SK-N-SH treated with all-trans-retinoic acid at 6 μM for 48 hours (cell line): ENCODE data around the gene TRIM50.

Experiments
- BACH2 ChIP-seq: fragments of 250-450 bp; sonication (Bioruptor Pico); IDR thresholded peaks from 2 replicates; pipeline ENCODE4 v1.9.0; 2021; ENCODE audit warnings: mild to moderate bottlenecking, borderline replicate concordance
- CSDC2 ChIP-seq: fragments of 250-450 bp; sonication (Bioruptor Pico); IDR thresholded peaks from 2 replicates; pipeline ENCODE4 v1.5.0; 2020; ENCODE audit warnings: mild to moderate bottlenecking, moderate library complexity
- CSRNP3 ChIP-seq: fragments of 250-450 bp; sonication (Bioruptor Pico); IDR thresholded peaks from 2 replicates; pipeline ENCODE4 v1.5.1; 2021; ENCODE audit warnings: mild to moderate bottlenecking, moderate library complexity
- ESRRG ChIP-seq: fragments of 250-450 bp; sonication (Bioruptor Pico); IDR thresholded peaks from 2 replicates; pipeline ENCODE4 v1.6.1; 2021; ENCODE audit warnings: mild to moderate bottlenecking
- OSR1 ChIP-seq: fragments of 250-450 bp; sonication (Bioruptor Pico); IDR thresholded peaks from 2 replicates; pipeline ENCODE4 v1.8.0; 2022; ENCODE audit warnings: moderate library complexity, mild to moderate bottlenecking, inconsistent platforms
- PATZ1 ChIP-seq: fragments of 250-450 bp; sonication (Bioruptor Pico); IDR thresholded peaks from 2 replicates; pipeline ENCODE4 v1.8.0; 2020; ENCODE audit warnings: mild to moderate bottlenecking, moderate library complexity, borderline replicate concordance
- POU6F1 ChIP-seq: fragments of 250-450 bp; sonication (Bioruptor Pico); IDR thresholded peaks from 2 replicates; pipeline ENCODE4 v1.8.0; 2021; ENCODE audit warnings: low read depth, mild to moderate bottlenecking, moderate library complexity, borderline replicate concordance
- PPARA ChIP-seq: fragments of 250-450 bp; sonication (Bioruptor Pico); IDR thresholded peaks from 2 replicates; pipeline ENCODE4 v1.5.0; 2020; ENCODE audit warnings: mild to moderate bottlenecking, borderline replicate concordance
- RARB ChIP-seq: fragments of 250-450 bp; sonication (Bioruptor Pico); IDR thresholded peaks from 2 replicates; pipeline ENCODE4 v1.8.0; 2021; ENCODE audit warnings: mild to moderate bottlenecking, moderate library complexity
- SNAI2 ChIP-seq: fragments of 250-450 bp; sonication (Bioruptor Pico); IDR thresholded peaks from 2 replicates; pipeline ENCODE4 v1.5.0; 2020; ENCODE audit warnings: mild to moderate bottlenecking, moderate library complexity
- TSHZ2 ChIP-seq: fragments of 250-450 bp; sonication (Bioruptor Pico); IDR thresholded peaks from 2 replicates; pipeline ENCODE4 v1.5.0; 2020; ENCODE audit warnings: mild to moderate bottlenecking, moderate library complexity
- ZFP30 ChIP-seq: fragments of 450-650 bp; formaldehyde crosslinking; IDR thresholded peaks from 2 replicates; pipeline ENCODE4 v1.5.0; 2022; ENCODE audit warnings: mild to moderate bottlenecking, moderate library complexity
- ZNF8 ChIP-seq: fragments of 450-650 bp; formaldehyde crosslinking; IDR thresholded peaks from 2 replicates; pipeline ENCODE4 v1.5.0; 2020; ENCODE audit warnings: mild to moderate bottlenecking, moderate library complexity
- TF ChIP-seq, protein P1 (sequence below): fragments of 250-450 bp; sonication (Bioruptor Pico); IDR thresholded peaks from 2 replicates; pipeline ENCODE4 v1.5.1; 2020; ENCODE audit warnings: low read depth, mild to moderate bottlenecking, moderate library complexity

GRCh38 chr7:73352784-73353183, 24.9 kb upstream of the TRIM50 start:
- no peak for TF ChIP-seq ESRRG
- TF ChIP-seq, protein P1, sequence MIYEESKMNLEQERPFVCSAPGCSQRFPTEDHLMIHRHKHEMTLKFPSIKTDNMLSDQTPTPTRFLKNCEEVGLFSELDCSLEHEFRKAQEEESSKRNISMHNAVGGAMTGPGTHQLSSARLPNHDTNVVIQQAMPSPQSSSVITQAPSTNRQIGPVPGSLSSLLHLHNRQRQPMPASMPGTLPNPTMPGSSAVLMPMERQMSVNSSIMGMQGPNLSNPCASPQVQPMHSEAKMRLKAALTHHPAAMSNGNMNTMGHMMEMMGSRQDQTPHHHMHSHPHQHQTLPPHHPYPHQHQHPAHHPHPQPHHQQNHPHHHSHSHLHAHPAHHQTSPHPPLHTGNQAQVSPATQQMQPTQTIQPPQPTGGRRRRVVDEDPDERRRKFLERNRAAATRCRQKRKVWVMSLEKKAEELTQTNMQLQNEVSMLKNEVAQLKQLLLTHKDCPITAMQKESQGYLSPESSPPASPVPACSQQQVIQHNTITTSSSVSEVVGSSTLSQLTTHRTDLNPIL = no peak
- TF ChIP-seq OSR1 (CRISPR knock-in tag) = no peak
- no peak for TF ChIP-seq PATZ1 (CRISPR knock-in tag)
- no peak for TF ChIP-seq CSRNP3
- no peak for TF ChIP-seq BACH2 (CRISPR knock-in tag)
- no peak for TF ChIP-seq POU6F1 (CRISPR knock-in tag)
- TF ChIP-seq RARB (CRISPR knock-in tag) = no peak
- no peak for TF ChIP-seq ZNF8 (CRISPR knock-in tag)
- no peak for TF ChIP-seq SNAI2
- TF ChIP-seq PPARA (CRISPR knock-in tag) = no peak
- no peak for TF ChIP-seq TSHZ2
- TF ChIP-seq CSDC2 = no peak
- no peak for TF ChIP-seq ZFP30 (CRISPR knock-in tag)
